GM18505 (cell line): Measurements from ENCODE around the gene PC.
"Not testable (repeated sequence)": the region's sequence is repeated elsewhere in the genome, so short reads cannot be mapped to it uniquely, and the experiment has no call there.

Experiments used
- ATAC-seq: cut with Tn5 transposase; IDR thresholded peaks from one replicate; pipeline ENCODE4 v1.9.1; 2021; ENCODE audit not compliant: unreplicated experiment
- POLR2A ChIP-seq: IDR thresholded peaks from 4 replicates; pipeline ENCODE4 v1.6.1; 2011; ENCODE audit warnings: borderline replicate concordance; ENCODE audit not compliant: insufficient read depth, insufficient read length; ENCODE audit errors: extremely low read depth

The PC gene

GRCh38 chr11:66974724-66975404 is 16.7 kb upstream of the PC start, which contains the start of gene C11orf86:
TSS of gene C11orf86 (plus strand) at chr11:66975304. CDS start at chr11:66975363, 59 bp downstream.
- no peak for ATAC-seq
- no peak for TF ChIP-seq POLR2A

- TF ChIP-seq POLR2A, result no peak
- ATAC-seq, result no peak
These were observed 15.9 kb upstream of the PC start for GRCh38 chr11:66973956-66974580.

DNA sequence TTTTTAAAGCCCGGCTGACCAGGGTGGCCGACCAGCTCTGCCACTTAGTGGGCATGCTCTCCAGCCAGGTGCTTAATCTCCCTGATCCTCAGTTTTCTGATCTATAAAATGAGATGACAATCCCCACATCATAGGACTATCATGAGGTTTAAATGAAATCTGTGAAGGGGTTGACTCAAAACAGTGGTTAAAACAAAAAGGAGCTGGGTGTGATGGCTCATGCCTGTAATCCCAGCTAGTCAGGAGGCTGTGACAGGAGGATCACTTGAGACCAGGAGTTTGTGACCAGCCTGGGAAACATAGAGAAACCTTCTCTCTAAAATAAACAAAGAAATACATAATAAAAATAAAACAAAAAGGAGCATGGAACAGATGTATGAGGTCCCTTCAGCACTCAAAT is 13.3 kb upstream of the PC start:
- TF ChIP-seq POLR2A, result no peak
- no peak for ATAC-seq

DNA sequence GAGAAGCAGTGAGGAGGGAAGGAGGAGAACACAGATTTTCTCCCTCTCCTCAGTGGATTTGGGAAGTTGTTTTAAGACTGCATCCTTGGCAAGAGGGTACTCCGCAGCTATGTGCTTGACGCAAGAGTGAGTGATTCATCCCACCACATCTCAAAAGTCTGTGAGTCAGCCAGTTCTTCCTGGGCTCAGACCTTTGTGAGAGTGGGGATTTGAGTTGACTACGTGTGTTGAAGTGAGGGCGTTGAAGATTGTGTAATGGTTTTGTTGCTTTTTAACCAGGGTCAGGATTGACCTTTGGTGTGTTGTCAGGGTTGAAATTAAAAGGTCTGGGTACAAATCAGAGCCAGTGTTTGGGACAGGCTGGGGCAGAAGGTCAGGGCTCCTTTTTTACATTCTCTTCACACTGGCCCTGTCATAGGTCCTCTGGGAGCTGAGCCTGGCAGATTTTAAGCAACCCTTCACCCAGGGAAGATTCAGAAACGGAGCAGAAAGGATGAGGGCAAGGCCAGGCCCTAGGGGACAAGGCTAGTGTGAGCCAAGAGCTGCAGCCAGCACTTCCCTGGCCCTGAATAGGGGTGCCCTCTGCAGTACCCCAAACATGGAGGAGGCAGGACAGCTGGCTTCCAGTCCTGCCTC is 12.7 kb upstream of the PC start:
- TF ChIP-seq POLR2A, result no peak
- no peak for ATAC-seq

- ATAC-seq, result no peak
- TF ChIP-seq POLR2A, result no peak
These were observed 12.2 kb upstream of the PC start for GRCh38 chr11:66970371-66970806.

DNA sequence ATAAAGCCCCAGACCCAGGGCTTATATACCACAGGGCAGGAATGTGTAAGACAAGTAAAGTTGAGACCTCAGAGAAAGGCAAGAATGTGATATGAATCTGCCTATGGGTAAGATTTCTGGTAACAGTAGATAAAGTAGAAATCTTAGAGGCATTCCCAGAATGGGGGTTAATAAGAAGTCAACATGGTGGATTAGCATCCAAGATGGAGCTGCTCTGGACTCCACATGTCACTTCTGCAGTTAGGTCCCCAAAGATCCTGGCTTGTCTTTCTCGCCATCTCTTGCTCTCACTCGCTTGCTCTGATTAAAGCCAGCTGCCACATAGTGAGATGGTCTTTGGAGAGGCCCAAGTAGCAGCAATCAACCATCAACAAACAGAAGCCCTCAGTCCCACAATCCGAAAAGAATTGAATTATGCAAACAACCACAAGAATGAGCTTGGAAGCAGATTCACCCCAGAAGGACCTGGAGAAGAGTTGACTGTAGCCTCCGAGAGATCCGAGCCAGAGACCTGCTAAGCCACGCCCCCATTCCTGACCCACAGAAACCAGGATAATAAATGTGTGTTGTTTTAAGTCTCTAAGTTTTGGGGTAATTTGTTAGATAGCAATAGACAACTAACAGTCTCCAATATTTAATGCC is 11.5 kb upstream of the PC start:
- ATAC-seq, result no peak

DNA sequence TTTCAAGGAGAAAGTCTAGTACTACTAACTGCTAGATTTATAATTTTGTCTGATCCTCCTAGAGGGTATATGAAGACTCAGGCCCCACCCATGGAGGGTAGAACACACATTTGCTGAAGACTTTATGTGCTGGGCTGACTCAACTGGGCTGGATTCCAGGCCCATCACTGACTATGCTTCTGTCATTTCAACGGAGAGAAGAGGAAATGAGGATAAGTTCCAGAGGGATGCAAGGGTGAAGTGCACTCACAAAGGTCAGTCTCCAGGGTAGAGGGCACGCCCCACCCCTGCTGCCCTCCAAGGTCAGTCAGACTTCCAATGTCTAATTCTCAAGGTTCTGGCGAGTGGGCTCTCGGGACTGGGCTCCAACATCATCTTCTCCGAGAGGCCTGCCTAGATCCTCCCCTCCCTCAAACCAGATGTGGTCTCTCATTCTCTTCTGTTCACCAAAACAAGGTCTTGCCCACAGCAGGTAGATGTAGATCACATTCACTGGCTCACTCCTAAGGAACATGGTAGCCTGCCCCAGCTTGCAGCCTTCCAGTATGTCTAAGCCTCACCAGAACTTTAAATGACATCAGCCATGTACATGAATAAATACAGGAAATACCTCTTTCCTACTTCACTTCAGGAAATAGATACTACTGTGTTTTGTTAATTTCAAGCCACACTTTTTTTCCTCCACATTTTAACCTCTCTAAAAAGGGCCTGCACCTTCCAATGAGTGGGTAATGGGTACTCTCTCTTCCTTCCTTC is 9.7 kb upstream of the PC start:
- ATAC-seq, result no peak
- no peak for TF ChIP-seq POLR2A

More for the DNA sequence above, 11.5 kb upstream of the PC start:
- TF ChIP-seq POLR2A, result no peak

DNA sequence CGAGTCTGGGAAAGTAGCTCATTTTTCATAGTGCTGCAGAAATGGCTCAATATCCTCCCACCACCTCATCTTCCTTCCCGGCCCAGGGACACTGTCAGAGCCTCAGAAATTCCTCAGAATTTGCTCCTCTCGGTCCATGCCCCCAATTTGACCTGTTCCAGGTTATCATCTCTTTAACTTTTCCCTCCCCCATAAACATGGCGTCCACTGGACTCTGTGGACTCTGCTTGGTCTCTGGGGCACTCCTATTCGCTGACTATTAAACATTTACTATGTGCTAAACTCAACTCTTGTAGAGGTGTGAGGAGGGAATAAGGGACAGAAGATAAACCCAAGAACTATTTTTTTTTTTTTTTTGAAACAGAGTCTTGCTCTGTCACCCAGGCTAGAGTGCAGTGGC is 8.2 kb upstream of the PC start:
- no peak for ATAC-seq

GRCh38 chr11:66964495-66964894 is 6.3 kb upstream of the PC start:
- no peak for ATAC-seq
- no peak for TF ChIP-seq POLR2A

More for the DNA sequence above, 8.2 kb upstream of the PC start:
- TF ChIP-seq POLR2A, result no peak

DNA sequence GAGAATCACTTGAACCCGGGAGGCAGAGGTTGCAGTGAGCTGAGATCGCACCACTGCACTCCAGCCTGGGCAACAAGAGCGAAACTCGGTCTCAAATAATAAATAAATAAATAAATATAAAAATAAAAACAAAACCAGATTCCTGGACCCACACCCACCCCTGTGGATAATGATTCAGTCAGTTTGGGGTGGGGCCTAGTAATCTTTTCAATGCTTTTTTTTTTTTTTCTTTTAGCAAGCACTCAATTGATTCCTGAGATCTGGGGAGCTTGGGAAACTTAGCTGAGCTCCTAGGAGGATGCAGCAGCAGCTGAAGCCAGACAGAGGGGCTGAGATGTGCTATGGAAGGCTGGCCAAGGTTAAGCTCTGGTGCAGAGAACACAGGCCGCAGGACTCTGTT is 4.6 kb upstream of the PC start:
- TF ChIP-seq POLR2A, result no peak
- ATAC-seq, result no peak

DNA sequence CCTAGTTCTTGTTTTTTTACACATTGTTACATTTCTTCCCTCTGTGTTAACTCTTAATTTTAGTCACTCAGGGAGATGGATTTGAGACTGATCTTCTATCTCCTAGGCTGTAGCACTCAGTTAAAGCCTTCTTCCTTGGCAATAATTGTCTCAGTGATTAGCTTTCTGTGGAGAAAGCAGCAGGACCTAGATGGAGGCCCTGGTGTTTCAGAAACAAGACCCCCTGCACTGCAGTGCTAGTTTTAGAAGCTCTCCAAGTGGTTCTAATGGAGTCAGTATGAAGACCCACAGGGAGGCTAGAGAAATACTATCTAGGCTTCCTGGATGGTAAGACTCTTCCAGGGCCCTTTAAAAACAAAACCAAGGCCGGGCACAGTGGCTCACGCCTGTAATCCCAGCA is 4.1 kb upstream of the PC start:
- no peak for ATAC-seq
- TF ChIP-seq POLR2A, result no peak

- ATAC-seq, result not testable (repeated sequence)
These were observed 3.6 kb upstream of the PC start for GRCh38 chr11:66961691-66962213.

GRCh38 chr11:66958956-66959274 is 732 bp upstream of the PC start:
- no peak for TF ChIP-seq POLR2A
- no peak for ATAC-seq

DNA sequence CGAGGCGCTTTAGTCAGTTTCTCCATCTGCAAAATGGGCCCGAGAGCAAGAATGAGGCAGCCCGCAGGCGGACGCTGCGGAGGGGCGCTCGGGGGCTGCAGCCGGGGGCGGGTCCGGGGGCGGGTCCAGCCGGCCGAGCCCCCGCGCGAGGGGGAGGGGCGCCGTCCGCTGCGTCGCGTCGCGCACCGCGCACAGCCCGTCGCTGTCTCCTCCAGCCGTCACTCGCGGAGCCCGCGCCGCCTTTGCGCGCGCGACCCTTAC is 282 bp downstream of the PC start:
- peak; percentile 33 for ATAC-seq
- no peak for TF ChIP-seq POLR2A

GRCh38 chr11:66956689-66957290 is 1.4 kb downstream of the PC start:
- ATAC-seq, result no peak
- TF ChIP-seq POLR2A, result no peak
